ENCODE results near the gene PTHLH. TPM values are rescaled to one million over a fixed set of nuclear protein-coding genes. Genes with fewer than 3 reads are reported as not detected.

The PTHLH gene
- total RNA-seq, 6 experiments from 2014 or later = 0.59 to 1.3 (median 1.0) TPM

DNA sequence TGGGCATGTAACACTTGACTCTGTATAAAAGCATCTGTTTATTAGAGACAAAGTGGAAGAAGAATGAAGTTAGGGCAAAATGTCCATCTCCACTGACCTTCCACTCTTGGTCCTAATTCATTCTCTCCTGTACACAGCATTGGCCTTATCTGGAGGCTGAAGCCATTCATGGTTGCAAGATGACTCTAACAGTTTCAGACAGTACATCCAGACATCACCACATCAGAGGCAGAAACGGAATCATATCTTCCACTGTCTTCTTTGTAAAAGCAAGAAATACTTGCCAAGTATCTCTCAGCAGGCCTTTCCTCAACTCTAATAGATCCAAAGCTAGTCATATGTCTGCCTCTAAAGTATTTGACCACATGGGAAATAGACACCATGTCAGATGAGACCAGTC lies 41.1 kb downstream of the PTHLH start:
- Mint-ChIP-seq H3K4me1 (ENCODE audit: low read depth) (peaks cover 4% of the 10 kb centered on the region; the same call in 1 of the 2 replicates), H3K4me3 (no peak overlapping the region), H3K9me3 (no peaks in the 10 kb centered on the region), H3K27me3 (ENCODE audit: insufficient read depth) (peaks cover 2% of the 10 kb centered on the region; the same call in 1 of the 2 replicates), H3K36me3 (ENCODE audit: low read depth) (no peaks in the 10 kb centered on the region), H3K27ac (no peak overlapping the region)
- TF ChIP-seq CTCF (IDR thresholded peaks at IDR 0.05) = no peak
- DNase-seq = no peak

GRCh38 chr12:27927347-27927746 lies 45.2 kb downstream of the PTHLH start:
- no peaks in the 10 kb centered on the region; the same call in 1 of the 2 replicates for H3K4me1 Mint-ChIP-seq (ENCODE audit: low read depth)
- no peaks in the 10 kb centered on the region for H3K9me3 Mint-ChIP-seq
- H3K27me3 Mint-ChIP-seq (ENCODE audit: insufficient read depth) = no peaks in the 10 kb centered on the region

GRCh38 chr12:27924350-27925135 lies 48.0 kb downstream of the PTHLH start:
- Mint-ChIP-seq H3K4me3 (no peak overlapping the region), H3K36me3 (ENCODE audit: low read depth) (no peaks in the 10 kb centered on the region), H3K9me3 (no peaks in the 10 kb centered on the region), H3K27me3 (ENCODE audit: insufficient read depth) (peaks cover 2% of the 10 kb centered on the region; the same call in 1 of the 2 replicates), H3K4me1 (ENCODE audit: low read depth) (no peaks in the 10 kb centered on the region; the same call in 1 of the 2 replicates), H3K27ac (no peak overlapping the region)
- no peak for TF ChIP-seq CTCF (IDR thresholded peaks at IDR 0.05)
- DNase-seq = peak; percentile 32

More at GRCh38 chr12:27927347-27927746, 45.2 kb downstream of the PTHLH start:
- Mint-ChIP-seq H3K4me3 (no peak overlapping the region), H3K27ac (no peak overlapping the region), H3K36me3 (ENCODE audit: low read depth) (no peaks in the 10 kb centered on the region)
- TF ChIP-seq CTCF (IDR thresholded peaks at IDR 0.05) = no peak
- no peak for DNase-seq

- peak; percentile 74 for DNase-seq
- TF ChIP-seq CTCF (IDR thresholded peaks at IDR 0.05) = no peak
Observed at GRCh38 chr12:27922531-27923139, 49.9 kb downstream of the PTHLH start.

GRCh38 chr12:27919671-27920235 lies 52.8 kb downstream of the PTHLH start:
- peaks cover 2% of the 10 kb centered on the region; the same call in 1 of the 2 replicates for H3K27me3 Mint-ChIP-seq (ENCODE audit: insufficient read depth)
- no peak overlapping the region for H3K27ac Mint-ChIP-seq
- H3K4me3 Mint-ChIP-seq = no peak overlapping the region
- no peaks in the 10 kb centered on the region for H3K36me3 Mint-ChIP-seq (ENCODE audit: low read depth)
- no peaks in the 10 kb centered on the region for H3K9me3 Mint-ChIP-seq
- DNase-seq = no peak
- no peaks in the 10 kb centered on the region; the same call in 1 of the 2 replicates for H3K4me1 Mint-ChIP-seq (ENCODE audit: low read depth)
- TF ChIP-seq CTCF (IDR thresholded peaks at IDR 0.05) = no peak

More at GRCh38 chr12:27922531-27923139, 49.9 kb downstream of the PTHLH start:
- H3K9me3 Mint-ChIP-seq = no peaks in the 10 kb centered on the region
- no peaks in the 10 kb centered on the region; the same call in 1 of the 2 replicates for H3K4me1 Mint-ChIP-seq (ENCODE audit: low read depth)
- no peaks in the 10 kb centered on the region for H3K36me3 Mint-ChIP-seq (ENCODE audit: low read depth)
- H3K27ac Mint-ChIP-seq = peak overlapping the region; percentile 66
- H3K4me3 Mint-ChIP-seq = no peak overlapping the region
- H3K27me3 Mint-ChIP-seq (ENCODE audit: insufficient read depth) = peaks cover 2% of the 10 kb centered on the region; the same call in 1 of the 2 replicates
